ENCODE results near the gene TLR10. TPM values are rescaled to one million over a fixed set of nuclear protein-coding genes. Genes with fewer than 3 reads are reported as not detected.
"Not testable (repeated sequence)": the region's sequence is repeated elsewhere in the genome, so short reads cannot be mapped to it uniquely, and the experiment has no call there.

The TLR10 gene
- total RNA-seq, 2 experiments from 2014 or later, result 27.4 to 34.5 TPM

GRCh38 chr4:38806251-38806650 is 23.5 kb upstream of the TLR10 start:
- H2AFZ ChIP-seq (ENCODE audit: low read length), result peak overlapping the region; percentile 82; the same call in 1 of the 2 replicates
- H3K4me2 ChIP-seq (ENCODE audit: low read length), result peak overlapping the region; percentile 89
- H4K20me1 ChIP-seq (ENCODE audit: insufficient read depth, low read length); H3K9me2 ChIP-seq (ENCODE audit: insufficient read depth, low read length); H3K79me2 ChIP-seq (ENCODE audit: insufficient read depth, low read depth, low read length); intact Hi-C loops (cut with micrococcal nuclease; ENCODE audit: unreplicated experiment); DNase-seq (ENCODE audit: low spot score); BruUV-seq (replicated peaks): not testable (repeated sequence)
- H3K27ac ChIP-seq (ENCODE audit: low read depth, low read length, poor library complexity, severe bottlenecking), result peak overlapping the region; percentile 96
- ChIA-PET CTCF (ENCODE audit: unreplicated experiment) (interaction anchor here (0.7 to 1.5 kb wide), 2 partner anchors 24 to 46 kb away, joined by 3 to 6 read pairs; partner anchors contain the start of gene TLR10), POLR2A (interaction anchor here (1.8 to 5.1 kb wide), 3 partner anchors 21 to 46 kb away, joined by 7 to 54 read pairs (median 43); partner anchors contain the start of gene TLR10)
- H3K4me1 ChIP-seq (ENCODE audit: insufficient read depth, low read length, poor library complexity, severe bottlenecking), result peaks cover 26% of the 10 kb centered on the region
- peaks cover 26% of the 10 kb centered on the region for H3K9me3 ChIP-seq (ENCODE audit: low read length)
- peaks cover 30% of the 10 kb centered on the region for H3K36me3 ChIP-seq (ENCODE audit: insufficient read depth, low read length)
- H3K4me3 ChIP-seq (ENCODE audit: low read depth, low read length, poor library complexity, severe bottlenecking), result peak overlapping the region; percentile 62

- CTCF ChIA-PET (ENCODE audit: unreplicated experiment), result interaction anchor here (0.7 to 1.5 kb wide), 2 partner anchors 23 to 43 kb away, joined by 4 to 6 read pairs; partner anchors contain the start of gene TLR10
- H2AFZ ChIP-seq (ENCODE audit: low read length), result peak overlapping the region; percentile 82
- intact Hi-C loops (cut with micrococcal nuclease; ENCODE audit: unreplicated experiment), result loop anchor here (1.0 kb wide), 3 partner anchors 22 to 51 kb away; partner anchors contain the start of gene TLR6
- peak; percentile 85 for DNase-seq (ENCODE audit: low spot score)
- no peak for TF ChIP-seq CTCF (conservative IDR thresholded peaks at IDR 0.05; ENCODE audit: low read length)
- TF ChIP-seq EZH2phosphoT487 (IDR thresholded peaks at IDR 0.05; ENCODE audit: borderline replicate concordance, low read depth, low read length), result no peak
- H3K27ac ChIP-seq (ENCODE audit: low read depth, low read length, poor library complexity, severe bottlenecking), result peak overlapping the region; percentile 96
- no peaks in the 10 kb centered on the region for H3K79me2 ChIP-seq (ENCODE audit: insufficient read depth, low read depth, low read length)
- peaks cover 26% of the 10 kb centered on the region for H3K9me3 ChIP-seq (ENCODE audit: low read length)
- no peaks in the 10 kb centered on the region for H3K9me2 ChIP-seq (ENCODE audit: insufficient read depth, low read length)
- peak overlapping the region; percentile 62 for H3K4me3 ChIP-seq (ENCODE audit: low read depth, low read length, poor library complexity, severe bottlenecking)
- POLR2A ChIA-PET, result interaction anchor here (0.6 to 5.1 kb wide), 10 partner anchors 10 to 397 kb away, joined by 3 to 54 read pairs (median 6); partner anchors contain the start of gene TLR10
- no TSS peak for BruUV-seq (replicated peaks)
- peak overlapping the region; percentile 89 for H3K4me2 ChIP-seq (ENCODE audit: low read length)
- H4K20me1 ChIP-seq (ENCODE audit: insufficient read depth, low read length), result no peaks in the 10 kb centered on the region
- H3K36me3 ChIP-seq (ENCODE audit: insufficient read depth, low read length), result peaks cover 36% of the 10 kb centered on the region
- peaks cover 26% of the 10 kb centered on the region for H3K4me1 ChIP-seq (ENCODE audit: insufficient read depth, low read length, poor library complexity, severe bottlenecking)
Observed at GRCh38 chr4:38805530-38806145, 22.8 kb upstream of the TLR10 start.

- intact Hi-C loops (cut with micrococcal nuclease; ENCODE audit: unreplicated experiment), result loop anchor here (1.0 kb wide), 3 partner anchors 21 to 52 kb away; partner anchors contain the start of gene TLR6
- peaks cover 26% of the 10 kb centered on the region for H3K9me3 ChIP-seq (ENCODE audit: low read length)
- H3K9me2 ChIP-seq (ENCODE audit: insufficient read depth, low read length), result no peaks in the 10 kb centered on the region
- peak within 1 kb of the TSS; percentile 96 for H3K27ac ChIP-seq (ENCODE audit: low read depth, low read length, poor library complexity, severe bottlenecking)
- no TSS peak for BruUV-seq (replicated peaks)
- H2AFZ ChIP-seq (ENCODE audit: low read length), result peak within 1 kb of the TSS; percentile 82
- H3K36me3 ChIP-seq (ENCODE audit: insufficient read depth, low read length), result peaks cover 42% of the 10 kb centered on the region
- CTCF ChIA-PET (ENCODE audit: unreplicated experiment), result interaction anchor here (1.5 to 2.5 kb wide), 3 partner anchors 22 to 45 kb away, joined by 6 to 21 read pairs (median 13); partner anchors contain the start of gene TLR10
- peak; percentile 72 for DNase-seq (ENCODE audit: low spot score)
- POLR2A ChIA-PET, result interaction anchor here (0.6 to 5.1 kb wide), 15 partner anchors 9 to 362 kb away, joined by 3 to 54 read pairs (median 4); partner anchors contain the start of gene TLR10
- H3K4me2 ChIP-seq (ENCODE audit: low read length), result peak within 1 kb of the TSS; percentile 89
- TF ChIP-seq EZH2phosphoT487 (IDR thresholded peaks at IDR 0.05; ENCODE audit: borderline replicate concordance, low read depth, low read length), result no peak
- TF ChIP-seq CTCF (conservative IDR thresholded peaks at IDR 0.05; ENCODE audit: low read length), result peak; percentile 85
- no peaks in the 10 kb centered on the region for H4K20me1 ChIP-seq (ENCODE audit: insufficient read depth, low read length)
- H3K4me1 ChIP-seq (ENCODE audit: insufficient read depth, low read length, poor library complexity, severe bottlenecking), result peaks cover 26% of the 10 kb centered on the region
- H3K4me3 ChIP-seq (ENCODE audit: low read depth, low read length, poor library complexity, severe bottlenecking), result peak within 1 kb of the TSS; percentile 62
- H3K79me2 ChIP-seq (ENCODE audit: insufficient read depth, low read depth, low read length), result no peaks in the 10 kb centered on the region
Observed at GRCh38 chr4:38804654-38805295, 22.0 kb upstream of the TLR10 start, which contains the start of gene TLR1. TLR1 (minus strand) TSS chr4:38804791; CDS start chr4:38798831, 5,960 bp downstream.

Measured in OCI-LY7 (cell line).